ENCODE measurements around the gene ARFGAP1.

DNA sequence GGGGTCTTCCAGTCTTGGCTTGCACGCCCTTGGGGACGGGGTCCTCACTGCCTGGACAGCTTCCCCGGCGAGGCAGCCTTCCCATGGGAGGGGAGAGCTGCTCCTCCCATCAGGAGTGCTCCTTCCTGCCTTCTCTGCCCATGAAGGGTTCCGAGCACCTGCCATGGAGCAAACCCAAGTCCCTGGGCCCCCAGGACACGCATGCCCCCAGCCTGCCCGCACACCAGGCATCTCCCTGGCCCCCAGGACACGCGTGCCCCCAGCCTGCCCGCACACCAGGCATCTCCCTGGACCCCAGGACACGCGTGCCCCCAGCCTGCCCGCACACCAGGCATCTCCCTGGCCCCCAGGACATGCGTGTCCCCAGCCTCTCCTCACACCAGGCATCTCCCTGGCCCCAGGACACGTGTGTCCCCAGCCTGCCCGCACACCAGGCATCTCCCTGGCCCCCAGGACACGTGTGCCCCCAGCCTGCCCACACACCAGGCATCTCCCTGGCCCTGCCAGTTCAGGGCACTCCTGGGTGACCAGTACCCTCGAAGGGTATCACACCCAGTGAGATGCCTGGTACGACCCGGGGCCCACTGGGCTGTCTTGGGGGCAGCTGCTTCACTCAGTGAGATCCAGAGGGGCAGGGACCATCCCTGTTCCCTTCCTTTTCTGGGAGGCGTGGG is 42.1 kb downstream of the ARFGAP1 start:
- no peak for TF ChIP-seq CREB1 (CRISPR knock-in tag; IDR thresholded peaks at IDR 0.05; ENCODE audit: low read depth)
- TF ChIP-seq EZH2 (IDR thresholded peaks at IDR 0.05; ENCODE audit: low read depth, unreplicated experiment), result no peak
- TF ChIP-seq CTCF (conservative IDR thresholded peaks at IDR 0.05; ENCODE audit: low read depth in 2 of 2), result no peak
